ENCODE measurements around the gene AIF1.

Gene AIF1

DNA sequence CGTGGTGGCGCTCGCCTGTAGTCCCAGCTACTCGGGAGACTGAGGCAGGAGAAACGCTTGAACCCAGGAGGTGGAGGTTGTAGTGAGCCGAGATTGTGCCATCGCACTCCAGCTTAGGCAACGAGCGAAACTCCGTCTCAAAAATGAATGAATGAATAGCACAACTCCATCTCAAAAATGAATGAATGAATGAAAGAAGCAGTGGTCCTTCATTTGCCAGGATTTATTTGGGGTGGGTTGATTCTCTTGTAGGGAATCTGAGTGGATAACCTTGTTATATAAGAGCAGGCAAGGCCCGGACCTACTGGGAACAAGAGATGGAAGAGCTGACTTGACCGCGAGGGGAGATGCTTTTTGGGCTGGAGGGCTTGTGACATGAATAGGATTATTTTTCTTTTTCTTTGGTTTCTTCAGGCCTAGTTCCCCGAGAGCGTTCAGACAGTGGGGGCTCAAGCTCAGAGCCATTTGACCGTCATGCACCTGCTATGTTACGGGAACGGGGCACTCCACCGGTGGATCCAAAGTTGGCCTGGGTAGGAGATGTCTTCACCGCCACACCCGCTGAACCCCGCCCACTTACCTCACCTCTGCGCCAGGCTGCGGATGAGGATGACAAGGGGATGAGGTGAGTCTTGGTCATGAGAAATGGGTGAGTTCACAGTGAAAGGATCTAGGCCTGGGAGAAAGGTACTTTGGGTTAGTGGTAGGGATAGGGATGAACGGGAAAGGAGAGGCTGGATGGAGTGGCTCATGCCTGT is 15.3 kb downstream of the AIF1 start:
- H3K4me2 ChIP-seq (ENCODE audit: low read depth, low read length), result no peak overlapping the region
- H3K4me1 ChIP-seq (ENCODE audit: low read length), result no peaks in the 10 kb centered on the region
- H3K9me2 ChIP-seq (replicated peaks; ENCODE audit: insufficient read depth, low read length), result no peaks in the 10 kb centered on the region
- no peak overlapping the region for H3K4me3 ChIP-seq (ENCODE audit: low read length)
- H3K36me3 ChIP-seq (replicated peaks; ENCODE audit: insufficient read depth, low read length), result peaks cover 17% of the 10 kb centered on the region
- H3K79me2 ChIP-seq (ENCODE audit: low read length), result peaks cover 68% of the 10 kb centered on the region
- H3K27me3 ChIP-seq (replicated peaks; ENCODE audit: insufficient read depth, low read length), result no peaks in the 10 kb centered on the region
- no peak overlapping the region for H2AFZ ChIP-seq (ENCODE audit: low read length)
- no peaks in the 10 kb centered on the region for H3K9me3 ChIP-seq (replicated peaks; ENCODE audit: insufficient read depth, low read length)
- H4K20me1 ChIP-seq (ENCODE audit: insufficient read depth, low read length), result no peaks in the 10 kb centered on the region; the same call in 1 of the 2 replicates
- no peak for DNase-seq
- no peak overlapping the region for H3K27ac ChIP-seq (ENCODE audit: low read length)
- no peak for TF ChIP-seq EZH2 (optimal IDR thresholded peaks at IDR 0.05; ENCODE audit: low read depth, low read length)
- no peak for TF ChIP-seq EZH2phosphoT487 (IDR thresholded peaks at IDR 0.05; ENCODE audit: low read length)
- TF ChIP-seq, protein P1, sequence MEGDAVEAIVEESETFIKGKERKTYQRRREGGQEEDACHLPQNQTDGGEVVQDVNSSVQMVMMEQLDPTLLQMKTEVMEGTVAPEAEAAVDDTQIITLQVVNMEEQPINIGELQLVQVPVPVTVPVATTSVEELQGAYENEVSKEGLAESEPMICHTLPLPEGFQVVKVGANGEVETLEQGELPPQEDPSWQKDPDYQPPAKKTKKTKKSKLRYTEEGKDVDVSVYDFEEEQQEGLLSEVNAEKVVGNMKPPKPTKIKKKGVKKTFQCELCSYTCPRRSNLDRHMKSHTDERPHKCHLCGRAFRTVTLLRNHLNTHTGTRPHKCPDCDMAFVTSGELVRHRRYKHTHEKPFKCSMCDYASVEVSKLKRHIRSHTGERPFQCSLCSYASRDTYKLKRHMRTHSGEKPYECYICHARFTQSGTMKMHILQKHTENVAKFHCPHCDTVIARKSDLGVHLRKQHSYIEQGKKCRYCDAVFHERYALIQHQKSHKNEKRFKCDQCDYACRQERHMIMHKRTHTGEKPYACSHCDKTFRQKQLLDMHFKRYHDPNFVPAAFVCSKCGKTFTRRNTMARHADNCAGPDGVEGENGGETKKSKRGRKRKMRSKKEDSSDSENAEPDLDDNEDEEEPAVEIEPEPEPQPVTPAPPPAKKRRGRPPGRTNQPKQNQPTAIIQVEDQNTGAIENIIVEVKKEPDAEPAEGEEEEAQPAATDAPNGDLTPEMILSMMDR (IDR thresholded peaks at IDR 0.05; ENCODE audit: low read length), result no peak
- H3K9ac ChIP-seq (ENCODE audit: low read length), result no peak overlapping the region
- peaks cover 4% of the 10 kb centered on the region; the same call in 1 of the 2 replicates for H3F3A ChIP-seq (ENCODE audit: insufficient read depth, low read length)

DNA sequence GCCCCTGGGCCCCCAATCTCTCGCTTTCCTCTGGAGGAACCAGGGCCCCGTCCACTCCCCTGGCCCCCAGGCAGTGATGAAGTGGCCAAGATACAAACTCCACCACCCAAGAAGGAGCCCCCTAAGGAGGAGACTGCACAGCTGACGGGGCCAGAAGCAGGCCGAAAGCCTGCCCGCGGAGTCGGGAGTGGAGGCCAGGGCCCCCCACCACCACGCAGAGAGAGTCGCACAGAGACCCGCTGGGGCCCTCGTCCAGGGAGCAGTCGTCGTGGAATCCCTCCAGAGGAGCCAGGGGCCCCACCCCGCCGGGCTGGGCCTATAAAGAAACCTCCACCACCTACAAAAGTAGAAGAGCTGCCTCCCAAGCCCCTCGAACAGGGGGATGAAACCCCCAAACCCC is 16.2 kb downstream of the AIF1 start:
- Histone ChIP-seq H3K27me3 (replicated peaks; ENCODE audit: insufficient read depth, low read length) (no peaks in the 10 kb centered on the region), H3K4me1 (ENCODE audit: low read length) (no peaks in the 10 kb centered on the region), H3K9me2 (replicated peaks; ENCODE audit: insufficient read depth, low read length) (no peaks in the 10 kb centered on the region), H3K4me2 (ENCODE audit: low read depth, low read length) (no peak overlapping the region), H3F3A (ENCODE audit: insufficient read depth, low read length) (peaks cover 7% of the 10 kb centered on the region; the same call in 1 of the 2 replicates), H2AFZ (ENCODE audit: low read length) (no peak overlapping the region), H3K79me2 (ENCODE audit: low read length) (peaks cover 60% of the 10 kb centered on the region), H3K4me3 (ENCODE audit: low read length) (no peak overlapping the region), H4K20me1 (ENCODE audit: insufficient read depth, low read length) (no peaks in the 10 kb centered on the region; the same call in 1 of the 2 replicates), H3K9ac (ENCODE audit: low read length) (no peak overlapping the region), H3K36me3 (replicated peaks; ENCODE audit: insufficient read depth, low read length) (peaks cover 13% of the 10 kb centered on the region), H3K27ac (ENCODE audit: low read length) (no peak overlapping the region), H3K9me3 (replicated peaks; ENCODE audit: insufficient read depth, low read length) (no peaks in the 10 kb centered on the region)
- TF ChIP-seq EZH2 (optimal IDR thresholded peaks at IDR 0.05; ENCODE audit: low read depth, low read length), result no peak
- TF ChIP-seq, protein P1 (IDR thresholded peaks at IDR 0.05; ENCODE audit: low read length), result no peak
- no peak for TF ChIP-seq EZH2phosphoT487 (IDR thresholded peaks at IDR 0.05; ENCODE audit: low read length)
- no peak for DNase-seq

DNA sequence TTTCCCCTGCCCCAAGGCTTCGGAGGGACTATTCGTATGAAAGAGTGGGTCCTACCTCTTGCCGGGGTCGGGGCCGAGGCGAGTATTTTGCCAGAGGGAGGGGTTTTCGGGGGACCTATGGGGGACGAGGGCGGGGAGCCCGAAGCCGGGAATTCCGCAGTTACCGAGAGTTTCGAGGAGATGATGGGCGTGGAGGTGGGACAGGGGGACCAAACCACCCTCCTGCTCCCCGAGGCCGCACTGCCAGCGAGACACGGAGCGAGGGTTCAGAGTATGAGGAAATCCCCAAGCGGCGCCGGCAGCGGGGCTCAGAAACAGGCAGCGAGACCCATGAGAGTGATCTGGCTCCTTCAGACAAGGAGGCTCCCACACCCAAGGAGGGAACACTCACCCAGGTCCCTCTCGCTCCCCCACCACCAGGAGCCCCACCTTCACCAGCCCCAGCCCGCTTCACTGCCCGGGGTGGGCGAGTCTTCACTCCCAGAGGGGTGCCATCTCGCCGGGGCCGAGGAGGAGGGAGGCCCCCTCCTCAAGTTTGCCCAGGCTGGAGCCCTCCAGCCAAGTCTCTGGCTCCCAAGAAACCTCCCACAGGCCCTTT is 16.7 kb downstream of the AIF1 start:
- H3K27ac ChIP-seq (ENCODE audit: low read length), result no peak overlapping the region
- peaks cover 54% of the 10 kb centered on the region for H3K79me2 ChIP-seq (ENCODE audit: low read length)
- H3K9me3 ChIP-seq (replicated peaks; ENCODE audit: insufficient read depth, low read length), result no peaks in the 10 kb centered on the region
- H2AFZ ChIP-seq (ENCODE audit: low read length), result no peak overlapping the region
- H3K4me2 ChIP-seq (ENCODE audit: low read depth, low read length), result no peak overlapping the region
- no peaks in the 10 kb centered on the region; the same call in 1 of the 2 replicates for H4K20me1 ChIP-seq (ENCODE audit: insufficient read depth, low read length)
- no peak for DNase-seq
- no peaks in the 10 kb centered on the region for H3K4me1 ChIP-seq (ENCODE audit: low read length)
- H3K9ac ChIP-seq (ENCODE audit: low read length), result no peak overlapping the region
- no peaks in the 10 kb centered on the region for H3K27me3 ChIP-seq (replicated peaks; ENCODE audit: insufficient read depth, low read length)
- TF ChIP-seq EZH2 (optimal IDR thresholded peaks at IDR 0.05; ENCODE audit: low read depth, low read length), result no peak
- TF ChIP-seq EZH2phosphoT487 (IDR thresholded peaks at IDR 0.05; ENCODE audit: low read length), result no peak
- TF ChIP-seq, protein P1 (IDR thresholded peaks at IDR 0.05; ENCODE audit: low read length), result no peak
- peaks cover 10% of the 10 kb centered on the region for H3K36me3 ChIP-seq (replicated peaks; ENCODE audit: insufficient read depth, low read length)
- H3K4me3 ChIP-seq (ENCODE audit: low read length), result no peak overlapping the region
- peaks cover 9% of the 10 kb centered on the region; the same call in 1 of the 2 replicates for H3F3A ChIP-seq (ENCODE audit: insufficient read depth, low read length)
- H3K9me2 ChIP-seq (replicated peaks; ENCODE audit: insufficient read depth, low read length), result no peaks in the 10 kb centered on the region

Data from MM.1S (cell line).